ENCODE measurements around the gene TATDN2.
A peak's percentile ranks its signal among the peaks of the same experiment; 100 is the strongest.

TATDN2 gene

DNA sequence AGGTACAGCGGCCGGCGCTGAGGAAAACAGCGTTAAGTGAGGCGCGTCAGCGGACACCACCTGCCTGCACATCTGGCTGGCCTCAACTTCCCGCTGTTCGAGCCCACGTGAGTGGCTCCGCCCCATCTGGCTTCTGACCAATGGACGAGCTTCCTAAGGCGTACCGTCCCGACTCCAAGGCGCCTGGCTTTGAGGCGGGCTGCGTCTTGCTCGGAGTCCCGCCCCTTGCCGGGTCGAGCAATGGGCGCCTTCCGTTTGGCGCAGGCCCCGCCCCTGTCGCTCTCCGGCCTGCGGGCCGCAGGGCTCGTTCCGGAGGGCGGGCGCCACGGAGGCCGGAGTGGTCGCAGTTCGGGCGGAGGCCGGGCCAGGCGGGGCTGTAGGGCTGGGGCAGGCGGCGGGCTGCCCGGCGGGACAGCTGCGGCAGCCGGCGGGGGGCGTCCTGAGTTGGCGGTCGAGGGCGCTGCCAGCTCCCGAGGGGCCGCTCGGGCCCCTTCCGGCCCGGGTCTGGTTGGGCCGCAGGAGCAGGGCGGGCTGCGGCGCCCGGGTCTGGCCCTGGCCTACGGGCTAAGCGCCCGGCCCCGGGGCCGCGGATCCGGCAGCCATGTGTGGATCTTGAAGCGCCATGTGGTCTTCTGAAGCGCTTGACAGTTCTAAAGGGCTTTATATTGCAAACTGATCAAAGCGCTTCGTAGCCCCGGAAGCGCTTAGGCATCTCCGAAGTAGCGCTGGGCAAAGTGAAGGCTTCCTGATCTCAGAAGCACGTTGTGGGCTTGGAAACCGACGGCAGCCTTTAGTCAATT, at the start of gene TATDN2:
TSS of gene TATDN2 (plus strand) at position 276 of the 800 bp plus-strand sequence. CDS start 742 bp downstream, outside the sequence.
- DNase-seq, result peak; percentile 67 to 72

GRCh38 chr3:10198761-10199649, 49.3 kb upstream of the TATDN2 start:
- DNase-seq, result peak; percentile 65 to 69

DNA sequence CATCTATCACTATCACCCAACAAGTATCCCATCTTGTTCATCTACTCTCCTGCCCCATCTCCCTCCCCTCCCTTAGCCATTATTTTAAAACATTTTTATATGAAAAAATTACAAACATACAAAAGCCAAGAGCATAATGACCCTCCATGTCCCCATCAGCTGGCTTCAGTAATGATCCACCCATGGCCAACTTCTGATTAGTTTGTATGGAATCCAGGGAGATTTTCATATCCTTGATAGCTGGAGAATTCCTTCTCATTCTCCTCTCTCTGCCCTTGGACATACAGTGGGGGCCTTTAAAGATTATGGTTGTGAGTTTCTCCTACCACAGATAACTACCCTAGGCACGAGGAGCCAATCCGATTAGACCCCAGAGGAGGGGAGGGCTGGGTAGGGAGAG, 43.3 kb upstream of the TATDN2 start:
- DNase-seq, result no peak

GRCh38 chr3:10205451-10206165, 42.7 kb upstream of the TATDN2 start:
- DNase-seq, result peak in 1 of 2 donors; percentile 38

GRCh38 chr3:10206166-10206511, 42.1 kb upstream of the TATDN2 start:
- DNase-seq, result no peak

DNA sequence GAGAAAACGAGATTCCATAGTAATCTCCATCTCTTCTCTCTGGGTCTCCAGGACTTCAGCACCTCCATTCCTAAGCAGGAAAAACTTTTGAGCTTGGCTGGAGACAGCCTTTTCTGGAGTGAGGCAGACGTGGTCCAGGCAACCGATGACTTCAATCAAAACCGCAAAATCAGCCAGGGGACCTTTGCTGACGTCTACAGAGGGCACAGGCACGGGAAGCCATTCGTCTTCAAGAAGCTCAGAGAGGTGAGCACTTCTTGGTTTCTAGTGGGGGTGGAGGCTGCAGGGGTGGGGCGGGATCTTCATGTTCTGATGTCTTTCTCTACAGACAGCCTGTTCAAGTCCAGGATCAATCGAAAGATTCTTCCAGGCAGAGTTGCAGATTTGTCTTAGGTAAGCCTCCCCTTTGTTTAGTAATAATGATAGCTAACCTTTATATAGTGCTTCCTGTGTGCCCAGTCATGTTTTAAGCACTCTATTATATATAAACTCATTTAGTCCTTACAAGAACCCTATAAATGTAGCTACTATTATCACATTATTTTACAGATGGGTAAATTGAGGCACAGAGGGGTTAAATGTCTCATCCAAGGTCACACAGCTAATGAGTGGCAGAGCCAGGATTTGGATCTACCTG, 35.0 kb upstream of the TATDN2 start:
- no peak for DNase-seq

GRCh38 chr3:10215578-10216368, 32.5 kb upstream of the TATDN2 start:
- DNase-seq, result no peak

DNA sequence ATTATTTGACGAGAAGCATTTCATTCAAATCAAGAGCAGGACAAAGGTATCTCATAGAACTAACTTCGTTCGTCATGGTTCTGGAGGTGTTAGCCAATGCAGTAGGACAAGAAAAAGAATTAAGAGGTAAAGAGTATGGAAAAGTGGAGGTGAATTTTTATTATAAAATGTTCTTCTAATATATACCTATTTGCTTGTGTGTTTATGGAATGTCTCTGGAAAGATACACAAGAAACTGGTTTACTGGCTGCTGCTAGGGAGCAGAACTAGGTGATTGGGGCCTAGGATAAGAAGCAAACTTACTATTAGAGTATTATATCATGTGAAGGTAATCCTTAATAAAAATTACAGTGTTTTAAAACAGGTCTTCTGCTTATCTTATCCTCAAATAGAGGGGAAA, 30.9 kb upstream of the TATDN2 start:
- no peak for DNase-seq

DNA sequence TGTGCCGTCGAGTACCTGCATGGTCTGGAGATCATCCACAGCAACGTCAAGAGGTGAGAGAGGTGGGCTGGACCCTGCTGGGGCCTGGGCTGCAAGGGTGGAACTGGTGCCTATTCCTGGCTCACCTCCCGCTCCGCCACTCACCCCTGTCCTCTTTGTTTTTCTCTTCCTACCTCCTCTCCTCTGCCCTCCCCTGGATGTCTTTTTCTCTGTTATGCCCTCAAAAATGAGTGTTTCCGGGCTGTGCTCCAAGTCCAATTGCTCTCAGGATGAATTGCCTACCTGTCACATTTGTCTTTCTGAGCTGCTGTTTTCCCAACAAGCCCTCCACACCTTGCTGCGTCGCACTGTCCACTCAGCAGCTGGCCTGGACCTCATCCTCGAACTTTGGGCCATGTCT, 28.5 kb upstream of the TATDN2 start:
- no peak for DNase-seq

DNA sequence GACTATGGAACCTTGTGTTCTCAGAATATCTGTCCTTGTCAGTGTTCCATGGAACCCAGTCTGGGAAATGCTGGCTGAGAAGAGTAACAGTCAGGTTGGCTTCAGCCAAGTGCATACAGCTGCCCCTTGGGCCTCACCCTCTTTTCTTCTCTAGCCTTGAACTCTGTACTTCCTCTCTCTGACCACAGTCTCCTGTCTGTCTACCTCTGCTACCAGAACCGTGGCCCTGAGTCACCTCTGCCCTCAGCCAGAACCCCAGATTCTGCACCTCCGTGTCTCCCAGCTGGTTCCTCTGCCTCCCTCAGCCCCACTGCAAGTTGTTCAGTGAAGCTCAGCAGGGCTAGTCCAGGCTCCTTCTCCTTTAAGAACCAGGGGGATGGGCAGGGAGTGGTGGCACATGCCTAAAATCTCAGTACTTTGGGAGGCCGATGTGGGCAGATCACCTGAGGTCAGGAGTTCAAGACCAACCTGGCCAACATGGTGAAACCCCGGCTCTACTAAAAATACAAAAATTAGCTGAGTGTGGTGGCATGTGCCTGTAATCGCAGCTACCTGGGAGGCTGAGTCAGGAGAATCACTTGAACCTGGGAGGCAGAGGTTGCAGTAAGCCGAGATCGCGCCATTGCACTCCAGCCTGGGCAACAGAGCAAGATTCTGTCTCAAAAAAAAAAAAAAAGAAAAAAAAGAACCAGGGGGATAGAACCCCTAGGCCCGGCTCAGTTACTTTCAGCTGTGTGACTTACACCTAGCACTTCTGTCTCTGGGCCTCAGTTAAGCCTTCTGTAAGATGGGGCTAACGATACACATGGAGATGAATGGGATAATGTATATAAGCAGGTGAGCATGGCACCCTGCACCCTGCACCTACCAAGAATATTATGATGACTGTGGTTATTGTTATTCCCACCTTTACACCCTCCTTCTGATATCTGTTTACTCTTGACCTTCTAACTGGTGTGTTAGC, 24.3 kb upstream of the TATDN2 start:
- DNase-seq, result peak in 1 of 2 donors; percentile 91

GRCh38 chr3:10224794-10225665, 23.2 kb upstream of the TATDN2 start:
- DNase-seq, result peak; percentile 24 to 55

- DNase-seq, result no peak
Observed at GRCh38 chr3:10226293-10226692, 22.0 kb upstream of the TATDN2 start.

DNA sequence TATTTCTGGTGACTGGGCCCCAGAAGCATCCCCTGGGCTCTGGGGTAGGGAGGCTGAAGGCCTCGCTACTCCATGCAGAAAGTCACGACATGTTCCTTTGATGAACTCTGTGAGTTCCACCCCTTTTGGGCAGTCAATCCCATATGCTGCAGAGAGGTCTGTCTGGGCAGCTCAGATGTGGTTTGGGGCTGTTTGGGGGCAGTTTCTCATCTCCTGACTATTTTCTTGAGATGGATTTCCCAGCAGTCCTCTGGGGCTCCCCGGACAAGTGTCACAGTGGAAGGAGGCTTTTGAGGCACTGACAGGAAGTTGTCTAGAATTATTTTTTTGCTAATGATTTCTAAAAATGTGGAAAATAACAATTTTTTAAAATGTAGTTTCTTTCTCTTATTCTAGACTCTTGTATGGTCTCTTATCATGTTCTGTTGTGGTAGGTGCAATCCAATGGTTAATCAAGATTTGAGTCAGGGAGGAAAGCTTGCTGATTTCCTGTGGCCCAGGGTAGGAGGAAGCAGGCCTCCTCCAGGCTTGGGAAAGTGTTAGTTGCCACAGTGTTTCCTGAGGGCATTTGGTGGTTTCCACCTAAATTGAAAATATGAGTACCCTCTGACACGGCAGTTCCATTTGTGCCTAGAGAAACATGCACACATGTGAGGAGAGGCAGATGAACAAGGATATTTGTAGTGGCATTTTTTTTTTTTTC, 19.9 kb upstream of the TATDN2 start:
- DNase-seq, result peak in 1 of 2 donors; percentile 70

DNA sequence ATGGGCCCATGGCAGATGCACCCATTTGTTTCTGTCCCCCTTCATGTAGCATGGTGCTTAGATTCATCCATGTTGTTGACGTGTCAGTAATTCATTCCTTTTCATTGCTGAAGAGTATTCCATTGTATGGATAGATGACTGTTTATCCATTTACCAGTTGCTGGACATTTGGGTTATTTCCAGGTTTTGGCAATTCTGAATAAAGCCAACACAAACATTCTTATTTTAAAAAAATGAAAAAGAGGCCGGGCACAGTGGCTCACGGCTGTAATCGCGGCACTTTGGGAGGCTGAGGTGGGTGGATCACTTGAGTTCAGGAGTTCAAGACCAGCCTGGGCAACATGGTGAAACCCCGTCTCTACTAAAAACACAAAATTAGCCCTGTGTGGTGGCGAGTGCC, 18.7 kb upstream of the TATDN2 start:
- DNase-seq, result no peak

DNA sequence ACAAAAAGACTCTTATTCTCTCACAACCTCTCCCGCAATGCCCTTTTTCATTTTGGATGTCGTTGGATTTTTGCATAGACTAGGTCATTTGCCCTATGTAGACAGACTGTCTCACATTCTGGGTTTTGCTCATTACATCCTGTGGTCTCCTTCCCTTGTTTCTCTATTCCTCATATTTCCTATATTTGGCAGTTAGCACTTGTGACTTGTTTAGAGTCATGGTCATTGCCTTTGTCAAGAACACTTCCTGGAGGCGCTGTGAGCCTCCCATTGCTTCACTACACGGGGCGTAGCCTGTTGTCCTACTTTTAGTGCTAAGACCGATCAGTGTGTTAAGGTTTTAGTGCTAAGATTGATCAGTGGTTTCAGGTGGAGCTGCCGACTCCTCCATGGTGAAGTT, 16.1 kb upstream of the TATDN2 start:
- DNase-seq, result no peak

GRCh38 chr3:10233988-10234387, 14.3 kb upstream of the TATDN2 start:
- no peak for DNase-seq

GRCh38 chr3:10234526-10235230, 13.6 kb upstream of the TATDN2 start:
- DNase-seq, result no peak

- no peak for DNase-seq
Observed at GRCh38 chr3:10235551-10235950, 12.7 kb upstream of the TATDN2 start.

Measured in bone marrow (tissue), 2 donors.